AG10803 (cell line): ENCODE results near the gene ANKRD2.
"Not testable (repeated sequence)": the region's sequence is repeated elsewhere in the genome, so short reads cannot be mapped to it uniquely, and the experiment has no call there.

Experiments used
- DNase-seq: peaks from one replicate; pipeline ENCODE4 v3.0.0; 2010; ENCODE audit warnings: low read depth
- H3K4me3 ChIP-seq: 2 replicates; pipeline ENCODE4 v1.5.1; 2011; ENCODE audit warnings: mild to moderate bottlenecking, low read length, control low read depth
- CTCF ChIP-seq: conservative IDR thresholded peaks from 2 replicates; pipeline ENCODE4 v1.5.1; 2011; ENCODE audit warnings: mild to moderate bottlenecking, low read length, control low read depth, inconsistent platforms

Gene ANKRD2

DNA sequence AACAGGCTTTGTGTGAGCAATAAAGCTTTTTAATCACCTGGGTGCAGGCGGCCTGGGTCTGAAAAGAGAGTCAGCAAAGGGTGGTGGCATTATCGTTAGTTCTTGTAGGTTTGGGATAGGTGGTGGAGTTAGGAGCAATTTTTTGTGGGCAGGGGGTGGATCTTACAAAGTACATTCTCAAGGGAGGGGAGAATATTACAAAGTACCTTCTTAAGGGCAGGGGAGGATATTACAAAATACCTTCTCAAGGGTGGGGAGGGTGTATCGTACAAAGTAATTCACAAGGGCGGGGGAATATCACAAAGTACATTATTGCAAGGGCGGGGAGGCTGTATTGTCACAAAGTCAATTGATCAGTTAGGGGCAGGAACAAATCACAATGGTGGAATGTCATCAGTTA is 10.2 kb upstream of the ANKRD2 start:
- H3K4me3 ChIP-seq, DNase-seq: not testable (repeated sequence)

GRCh38 chr10:97563337-97563736 is 9.2 kb upstream of the ANKRD2 start:
- no peak overlapping the region for H3K4me3 ChIP-seq
- TF ChIP-seq CTCF, result no peak
- DNase-seq, result no peak

- TF ChIP-seq CTCF, result no peak
- no peak overlapping the region for H3K4me3 ChIP-seq
- no peak for DNase-seq
Measured at GRCh38 chr10:97564776-97565175, 7.8 kb upstream of the ANKRD2 start.

DNA sequence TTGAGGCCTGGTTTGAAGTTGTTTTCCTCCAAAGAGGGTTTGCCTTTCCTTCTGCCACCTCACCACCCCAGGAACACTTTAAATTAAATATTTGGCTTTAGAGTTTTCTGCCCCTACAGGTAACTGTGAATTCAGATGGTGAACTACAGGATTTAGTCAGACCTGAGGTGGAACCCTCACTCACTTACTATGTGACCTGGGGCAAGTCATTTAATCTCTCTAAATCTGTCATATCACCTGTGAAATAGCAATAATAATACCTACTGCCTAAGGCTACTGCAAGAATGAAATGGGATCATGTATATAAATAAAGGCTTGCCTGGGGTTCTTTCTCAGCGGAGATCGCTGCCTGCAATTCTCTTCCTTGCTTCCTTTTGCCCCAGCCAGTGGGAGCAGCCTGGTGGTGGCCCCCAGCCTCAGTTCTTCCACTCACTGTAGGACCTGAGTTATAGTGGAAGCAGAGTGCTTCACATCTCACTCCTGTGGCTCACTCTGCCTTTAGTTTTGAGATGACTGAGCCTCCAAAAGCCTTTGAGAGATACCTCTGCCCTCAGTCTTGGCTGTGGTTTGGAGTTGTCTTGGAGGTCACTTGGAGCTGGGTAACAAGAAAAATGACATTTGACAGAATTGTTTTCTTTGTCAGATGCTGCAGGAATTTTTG is 6.1 kb upstream of the ANKRD2 start:
- H3K4me3 ChIP-seq, result no peak overlapping the region

DNA sequence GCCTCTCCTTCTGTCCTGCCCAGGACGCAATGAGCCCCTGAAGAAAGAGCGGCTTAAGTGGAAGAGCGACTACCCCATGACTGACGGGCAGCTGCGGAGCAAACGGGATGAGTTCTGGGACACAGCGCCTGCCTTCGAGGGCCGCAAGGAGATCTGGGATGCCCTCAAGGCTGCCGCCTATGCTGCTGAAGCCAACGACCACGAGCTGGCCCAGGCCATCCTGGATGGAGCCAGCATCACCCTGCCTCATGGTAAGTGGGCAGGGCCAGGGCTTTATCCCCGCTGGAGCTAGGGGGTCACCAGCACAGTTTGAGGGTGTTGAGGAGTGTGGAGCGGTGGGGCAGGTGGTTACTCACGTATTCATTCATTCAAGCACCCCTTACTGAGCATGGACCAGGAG is 4.7 kb upstream of the ANKRD2 start:
- DNase-seq, result no peak
- no peak for TF ChIP-seq CTCF
- no peak overlapping the region for H3K4me3 ChIP-seq

More for the DNA sequence above, 6.1 kb upstream of the ANKRD2 start:
- TF ChIP-seq CTCF, result no peak
- no peak for DNase-seq

DNA sequence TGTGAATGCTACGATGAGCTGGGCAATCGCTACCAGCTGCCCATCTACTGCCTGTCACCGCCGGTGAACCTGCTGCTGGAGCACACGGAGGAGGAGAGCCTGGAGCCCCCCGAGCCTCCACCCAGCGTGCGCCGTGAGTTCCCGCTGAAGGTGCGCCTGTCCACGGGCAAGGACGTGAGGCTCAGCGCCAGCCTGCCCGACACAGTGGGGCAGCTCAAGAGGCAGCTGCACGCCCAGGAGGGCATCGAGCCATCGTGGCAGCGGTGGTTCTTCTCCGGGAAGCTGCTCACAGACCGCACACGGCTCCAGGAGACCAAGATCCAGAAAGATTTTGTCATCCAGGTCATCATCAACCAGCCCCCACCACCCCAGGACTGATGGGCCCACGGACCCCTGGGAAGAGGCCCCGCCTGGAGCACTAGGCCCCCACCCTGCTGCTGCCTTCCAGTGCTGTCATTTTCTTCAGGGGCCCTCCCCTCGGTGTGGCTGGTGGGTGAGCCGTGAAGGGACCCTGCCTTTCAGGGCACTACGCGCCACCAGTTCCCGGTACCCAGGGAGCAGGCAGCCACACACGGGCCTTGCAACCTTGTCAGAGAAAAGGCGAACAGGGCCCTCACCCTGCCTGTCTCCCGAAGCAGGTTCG is 2.3 kb upstream of the ANKRD2 start:
- TF ChIP-seq CTCF, result no peak
- H3K4me3 ChIP-seq, result no peak overlapping the region
- no peak for DNase-seq

DNA sequence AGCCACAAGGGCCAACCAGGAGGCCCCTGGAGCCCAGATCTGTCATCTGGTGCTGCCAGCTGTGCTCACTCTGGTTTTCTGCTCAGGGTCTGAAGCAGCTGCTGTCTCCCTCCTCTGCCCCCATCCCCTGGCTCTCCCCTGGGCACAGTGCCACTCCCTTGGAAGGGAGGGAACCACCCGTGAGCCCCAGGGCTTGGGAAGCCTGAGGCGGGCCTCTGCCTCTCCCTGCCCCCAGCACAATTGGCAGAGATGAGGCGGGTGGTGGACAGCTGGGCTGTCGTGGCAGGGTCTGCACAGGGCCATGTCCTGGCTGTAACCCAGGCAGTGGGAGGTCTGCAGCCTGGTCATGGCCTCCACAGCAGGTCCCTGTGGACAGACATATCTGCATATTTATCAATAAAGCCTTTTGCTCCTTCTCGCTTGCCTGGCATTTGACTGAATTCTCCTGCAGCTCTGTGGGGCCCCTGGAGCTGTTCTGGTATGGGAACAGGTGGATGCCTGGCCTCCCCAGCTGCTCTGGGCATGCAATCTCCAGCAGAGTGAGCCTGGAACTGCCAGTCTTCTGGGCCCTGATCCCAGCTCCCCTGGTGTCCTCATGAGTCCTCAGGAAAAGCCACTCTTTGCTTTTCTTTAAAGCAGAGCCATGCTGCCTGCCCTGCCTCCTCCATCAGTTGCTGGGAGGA is 1.6 kb upstream of the ANKRD2 start:
- TF ChIP-seq CTCF, result no peak
- H3K4me3 ChIP-seq, result no peak overlapping the region
- DNase-seq, result no peak
